SH-SY5Y (cell line): ENCODE measurements around the gene EIF3J.

Experiments
- GATA2 ChIP-seq: IDR thresholded peaks from 2 replicates; pipeline ENCODE4 v1.6.1; 2011; ENCODE audit warnings: mild to moderate bottlenecking, low read depth, low read length
- GATA3 ChIP-seq: IDR thresholded peaks from 2 replicates; pipeline ENCODE4 v1.6.1; 2011; ENCODE audit warnings: low read depth, mild to moderate bottlenecking, low read length, moderate library complexity

GRCh38 chr15:44595246-44595645, 58.3 kb downstream of the EIF3J start:
- TF ChIP-seq GATA3 (no peak), GATA2 (no peak)
